GM12891 (cell line): Measurements from ENCODE around the gene RUFY3.

Source experiments
- PAX5 ChIP-seq: IDR thresholded peaks from 2 replicates; pipeline ENCODE4 v1.6.1; 2011; ENCODE audit warnings: low read length, moderate library complexity, mild to moderate bottlenecking; ENCODE audit not compliant: insufficient read depth, severe bottlenecking
- POLR2A ChIP-seq: IDR thresholded peaks from 2 replicates; pipeline ENCODE4 v1.6.1; 2011; ENCODE audit warnings: low read depth, low read length, control low read depth
- POLR2AphosphoS5 ChIP-seq: IDR thresholded peaks from 2 replicates; pipeline ENCODE4 v1.6.1; 2011; ENCODE audit warnings: low read depth, low read length, control low read depth
- POU2F2 ChIP-seq: IDR thresholded peaks from 2 replicates; pipeline ENCODE4 v1.6.1; 2011; ENCODE audit warnings: low read depth, mild to moderate bottlenecking, control low read depth, low read length, moderate library complexity
- SPI1 ChIP-seq: IDR thresholded peaks from 2 replicates; pipeline ENCODE4 v1.6.1; 2011; ENCODE audit warnings: low read depth, low read length, control low read depth
- TAF1 ChIP-seq: IDR thresholded peaks from 2 replicates; pipeline ENCODE4 v1.6.1; 2011; ENCODE audit warnings: low read depth, low read length, control low read depth

DNA sequence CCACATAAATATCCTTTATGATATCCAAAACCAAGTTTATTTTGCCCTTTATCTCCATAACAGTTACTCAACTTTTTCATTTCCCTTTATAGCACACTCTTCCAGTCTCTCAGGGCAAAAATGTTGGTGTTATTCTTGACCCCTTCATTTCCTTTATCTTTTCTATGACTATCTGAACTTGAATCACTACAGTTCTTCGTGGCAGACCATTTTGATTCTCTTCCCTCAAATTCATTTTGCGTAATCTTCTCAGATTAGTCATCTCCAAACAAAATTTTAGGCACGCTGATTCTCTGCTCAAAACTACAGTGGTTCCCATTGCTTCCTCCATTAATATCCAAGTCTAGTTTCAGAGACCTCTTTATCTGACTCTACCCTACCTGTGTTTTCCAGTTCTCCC, 26.1 kb downstream of the RUFY3 start:
- TF ChIP-seq TAF1 (no peak), POLR2AphosphoS5 (no peak), POLR2A (no peak), PAX5 (no peak), SPI1 (no peak), POU2F2 (no peak)
